GM23338 (cell line): Measurements from ENCODE around the gene XYLB. TPM values are rescaled to one million over a fixed set of nuclear protein-coding genes. Genes with fewer than 3 reads are reported as not detected.

Experiments
- ATAC-seq: fragments of 200-7000 bp; cut with Tn5 transposase; 3 replicates; pipeline ENCODE4 v1.9.1; 2020
- DNase-seq: peaks from one replicate; pipeline ENCODE4 v3.0.0-alpha.2; 2015; ENCODE audit warnings: low spot score
- H2AFZ ChIP-seq: fragments of 200-600 bp; sonication (generic); 2 replicates; pipeline ENCODE4 v1.8.0; 2016; ENCODE audit warnings: antibody characterized with exemption, mild to moderate bottlenecking, moderate library complexity
- H3F3A ChIP-seq: fragments of 200-600 bp; sonication (generic); replicated peaks from 2 replicates; pipeline ENCODE4 v1.8.0; 2017; ENCODE audit warnings: antibody characterized with exemption, mixed run types, low read depth
- H3K27ac ChIP-seq: fragments of 200-600 bp; sonication (generic); 2 replicates; pipeline ENCODE4 v1.6.1; 2016; ENCODE audit warnings: low read depth
- H3K27me3 ChIP-seq: fragments of 200-600 bp; sonication (generic); 2 replicates; pipeline ENCODE4 v1.8.0; 2016; ENCODE audit warnings: mild to moderate bottlenecking, mixed run types, moderate library complexity; ENCODE audit not compliant: insufficient read depth
- H3K36me3 ChIP-seq: fragments of 200-600 bp; sonication (generic); 2 replicates; pipeline ENCODE4 v1.8.0; 2016; ENCODE audit warnings: mild to moderate bottlenecking; ENCODE audit not compliant: insufficient read depth
- H3K4me1 ChIP-seq: fragments of 200-600 bp; sonication (generic); 2 replicates; pipeline ENCODE4 v1.8.0; 2016; ENCODE audit warnings: mild to moderate bottlenecking, moderate library complexity; ENCODE audit not compliant: insufficient read depth
- H3K4me2 ChIP-seq: fragments of 200-600 bp; sonication (generic); 2 replicates; pipeline ENCODE4 v1.7.1; 2017; ENCODE audit warnings: mixed run types
- H3K4me3 ChIP-seq: fragments of 200-600 bp; sonication (generic); 2 replicates; pipeline ENCODE4 v1.6.1; 2016; ENCODE audit warnings: mixed run types
- H3K79me2 ChIP-seq: fragments of 200-600 bp; sonication (generic); replicated peaks from 2 replicates; pipeline ENCODE4 v1.8.0; 2017; ENCODE audit warnings: mild to moderate bottlenecking; ENCODE audit not compliant: insufficient read depth
- H3K9me2 ChIP-seq: fragments of 200-600 bp; sonication (generic); 2 replicates; pipeline ENCODE4 v1.8.0; 2017; ENCODE audit not compliant: insufficient read depth
- H4K20me1 ChIP-seq: fragments of 200-600 bp; sonication (generic); replicated peaks from 2 replicates; pipeline ENCODE4 v1.8.0; 2017; ENCODE audit warnings: mild to moderate bottlenecking; ENCODE audit not compliant: insufficient read depth
- H3K27ac Mint-ChIP-seq: 2 replicates; pipeline ENCODE4 v1.8.0; 2020; ENCODE audit warnings: inconsistent platforms, mild to moderate bottlenecking, moderate library complexity, mixed read lengths
- H3K27me3 Mint-ChIP-seq: 3 replicates; pipeline ENCODE4 v1.8.0; 2022; ENCODE audit warnings: low read depth, mild to moderate bottlenecking, moderate library complexity, mixed read lengths, inconsistent platforms; ENCODE audit not compliant: insufficient read depth, poor library complexity
- H3K36me3 Mint-ChIP-seq: 3 replicates; pipeline ENCODE4 v1.8.0; 2021; ENCODE audit warnings: low read depth, mild to moderate bottlenecking, inconsistent platforms, moderate library complexity, mixed read lengths
- H3K4me1 Mint-ChIP-seq: 3 replicates; pipeline ENCODE4 v1.8.0; 2020; ENCODE audit warnings: mild to moderate bottlenecking, inconsistent platforms, mixed read lengths
- H3K4me3 Mint-ChIP-seq: 3 replicates; pipeline ENCODE4 v1.8.0; 2021; ENCODE audit warnings: moderate library complexity, mild to moderate bottlenecking, inconsistent platforms, mixed read lengths
- H3K9me3 Mint-ChIP-seq: 3 replicates; pipeline ENCODE4 v1.8.0; 2020; ENCODE audit warnings: moderate library complexity, mild to moderate bottlenecking, inconsistent platforms, mixed read lengths
- CREB1 ChIP-seq: fragments of 250-450 bp; sonication (Bioruptor Pico); IDR thresholded peaks from 2 replicates; pipeline ENCODE4 v1.5.0; 2020; ENCODE audit warnings: low read depth, mild to moderate bottlenecking, moderate library complexity
- CTCF ChIP-seq, 2 experiments: fragments of 200-600 bp in 1 of 2; sonication (generic) in 1 of 2; conservative IDR thresholded peaks; 2 replicates each; pipeline versions ENCODE4 v1.5.1 to v1.6.1; 2016 to 2017; ENCODE audit warnings: antibody characterized with exemption in 2 of 2, low read depth in 2 of 2, mild to moderate bottlenecking in 2 of 2, moderate library complexity in 1 of 2
- EZH2 ChIP-seq: fragments of 200-600 bp; sonication (generic); IDR thresholded peaks from one replicate; pipeline ENCODE4 v1.8.0; 2017; ENCODE audit warnings: antibody characterized with exemption, mild to moderate bottlenecking, low read depth; ENCODE audit not compliant: unreplicated experiment
- EZH2phosphoT487 ChIP-seq: fragments of 200-600 bp; sonication (generic); IDR thresholded peaks from one replicate; pipeline ENCODE4 v1.8.1; 2018; ENCODE audit warnings: antibody characterized with exemption; ENCODE audit not compliant: unreplicated experiment
- JUNB ChIP-seq: IDR thresholded peaks from one replicate; pipeline ENCODE4 v1.6.1; 2016; ENCODE audit warnings: antibody characterized with exemption; ENCODE audit not compliant: unreplicated experiment
- NANOG ChIP-seq: IDR thresholded peaks from 2 replicates; pipeline ENCODE4 v1.6.1; 2016; ENCODE audit warnings: antibody characterized with exemption, borderline replicate concordance
- POLR2AphosphoS5 ChIP-seq: IDR thresholded peaks from 2 replicates; pipeline ENCODE4 v1.6.1; 2016; ENCODE audit warnings: antibody characterized with exemption, low read depth
- REST ChIP-seq: IDR thresholded peaks from one replicate; pipeline ENCODE4 v1.6.1; 2018; ENCODE audit warnings: antibody characterized with exemption; ENCODE audit not compliant: unreplicated experiment
- STAT1 ChIP-seq: IDR thresholded peaks from one replicate; pipeline ENCODE4 v1.6.1; 2016; ENCODE audit warnings: antibody characterized with exemption; ENCODE audit not compliant: unreplicated experiment
- ZNF114 ChIP-seq: fragments of 250-450 bp; sonication (Bioruptor Pico); IDR thresholded peaks from 2 replicates; pipeline ENCODE4 v1.5.0; 2020; ENCODE audit warnings: mild to moderate bottlenecking, moderate library complexity
- ZNF331 ChIP-seq: fragments of 250-450 bp; sonication (Bioruptor Pico); IDR thresholded peaks from 2 replicates; pipeline ENCODE4 v1.5.0; 2020; ENCODE audit warnings: low read depth, mild to moderate bottlenecking, moderate library complexity
- polyA plus RNA-seq: library from polyadenylated mRNA; unstranded; fragments of >200 nt; fragmentation: Nextera tagmentation; extraction: Ambion mirVana; gene quantifications from 2 replicates; pipeline ENCODE4 v1.2.1, GENCODE V29; 2016
- total RNA-seq: library from RNA; depleted of rRNA; stranded (reverse); fragments of >200 nt; shearing (Covaris generic); gene quantifications from 2 replicates; pipeline ENCODE4 v1.2.3, GENCODE V29; 2014
- TF ChIP-seq, protein P1 (sequence below): fragments of 250-450 bp; sonication (Bioruptor Pico); IDR thresholded peaks from 2 replicates; pipeline ENCODE4 v1.5.0; 2020; ENCODE audit warnings: mild to moderate bottlenecking, moderate library complexity
- TF ChIP-seq, protein P2 (sequence below): IDR thresholded peaks from 2 replicates; pipeline ENCODE4 v1.6.1; 2016; ENCODE audit warnings: antibody characterized with exemption

Gene XYLB
- total and polyA plus RNA-seq, 2 experiments from 2014 or later, result 1.6 to 3.3 TPM

DNA sequence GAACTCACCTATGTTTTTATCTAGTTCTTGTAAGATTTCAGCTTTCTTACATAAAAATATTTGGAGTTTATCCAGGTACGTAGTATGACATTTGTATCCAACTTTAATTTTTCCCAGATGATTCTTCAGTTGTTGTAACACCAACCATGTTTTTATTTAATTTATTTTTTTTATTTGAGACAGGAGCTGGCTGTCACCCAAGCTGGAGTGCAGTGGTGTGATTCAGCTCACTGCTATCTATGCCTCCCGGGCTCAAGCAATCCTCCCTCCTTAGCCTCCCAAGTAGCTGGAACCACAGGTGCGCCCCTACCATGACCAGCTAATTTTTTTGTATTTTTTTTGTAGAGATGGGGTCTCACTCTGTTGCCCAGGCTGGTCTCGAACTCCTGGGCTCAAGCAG lies 6.6 kb downstream of the XYLB start:
- H3K4me3 Mint-ChIP-seq, result no peak overlapping the region
- Histone ChIP-seq H3K27me3 (no peaks in the 10 kb centered on the region), H4K20me1 (peaks cover 5% of the 10 kb centered on the region; the same call in 1 of the 2 replicates), H3K79me2 (no peaks in the 10 kb centered on the region), H3K27ac (no peak overlapping the region), H3K4me2 (no peak overlapping the region), H3F3A (no peaks in the 10 kb centered on the region), H3K4me3 (no peak overlapping the region), H2AFZ (no peak overlapping the region), H3K9me2 (no peaks in the 10 kb centered on the region; the same call in 1 of the 2 replicates), H3K4me1 (no peaks in the 10 kb centered on the region), H3K36me3 (peaks cover 5% of the 10 kb centered on the region; the same call in 1 of the 2 replicates)
- H3K9me3 Mint-ChIP-seq, result peaks cover 4% of the 10 kb centered on the region; the same call in 2 of the 3 replicates
- H3K36me3 Mint-ChIP-seq, result peaks cover 35% of the 10 kb centered on the region
- peaks cover 6% of the 10 kb centered on the region for H3K27me3 Mint-ChIP-seq
- no peak overlapping the region for H3K27ac Mint-ChIP-seq
- ATAC-seq, result no peak
- no peak for DNase-seq
- TF ChIP-seq ZNF114 (CRISPR knock-in tag) (no peak), POLR2AphosphoS5 (no peak), CREB1 (CRISPR knock-in tag) (no peak), EZH2 (no peak), STAT1 (no peak), REST (no peak), EZH2phosphoT487 (no peak), NANOG (no peak), ZNF331 (CRISPR knock-in tag) (no peak), JUNB (no peak), CTCF (conservative IDR thresholded peaks at IDR 0.05; ENCODE audit: low read depth in 2 of 2) (no peak)
- TF ChIP-seq, protein P1, sequence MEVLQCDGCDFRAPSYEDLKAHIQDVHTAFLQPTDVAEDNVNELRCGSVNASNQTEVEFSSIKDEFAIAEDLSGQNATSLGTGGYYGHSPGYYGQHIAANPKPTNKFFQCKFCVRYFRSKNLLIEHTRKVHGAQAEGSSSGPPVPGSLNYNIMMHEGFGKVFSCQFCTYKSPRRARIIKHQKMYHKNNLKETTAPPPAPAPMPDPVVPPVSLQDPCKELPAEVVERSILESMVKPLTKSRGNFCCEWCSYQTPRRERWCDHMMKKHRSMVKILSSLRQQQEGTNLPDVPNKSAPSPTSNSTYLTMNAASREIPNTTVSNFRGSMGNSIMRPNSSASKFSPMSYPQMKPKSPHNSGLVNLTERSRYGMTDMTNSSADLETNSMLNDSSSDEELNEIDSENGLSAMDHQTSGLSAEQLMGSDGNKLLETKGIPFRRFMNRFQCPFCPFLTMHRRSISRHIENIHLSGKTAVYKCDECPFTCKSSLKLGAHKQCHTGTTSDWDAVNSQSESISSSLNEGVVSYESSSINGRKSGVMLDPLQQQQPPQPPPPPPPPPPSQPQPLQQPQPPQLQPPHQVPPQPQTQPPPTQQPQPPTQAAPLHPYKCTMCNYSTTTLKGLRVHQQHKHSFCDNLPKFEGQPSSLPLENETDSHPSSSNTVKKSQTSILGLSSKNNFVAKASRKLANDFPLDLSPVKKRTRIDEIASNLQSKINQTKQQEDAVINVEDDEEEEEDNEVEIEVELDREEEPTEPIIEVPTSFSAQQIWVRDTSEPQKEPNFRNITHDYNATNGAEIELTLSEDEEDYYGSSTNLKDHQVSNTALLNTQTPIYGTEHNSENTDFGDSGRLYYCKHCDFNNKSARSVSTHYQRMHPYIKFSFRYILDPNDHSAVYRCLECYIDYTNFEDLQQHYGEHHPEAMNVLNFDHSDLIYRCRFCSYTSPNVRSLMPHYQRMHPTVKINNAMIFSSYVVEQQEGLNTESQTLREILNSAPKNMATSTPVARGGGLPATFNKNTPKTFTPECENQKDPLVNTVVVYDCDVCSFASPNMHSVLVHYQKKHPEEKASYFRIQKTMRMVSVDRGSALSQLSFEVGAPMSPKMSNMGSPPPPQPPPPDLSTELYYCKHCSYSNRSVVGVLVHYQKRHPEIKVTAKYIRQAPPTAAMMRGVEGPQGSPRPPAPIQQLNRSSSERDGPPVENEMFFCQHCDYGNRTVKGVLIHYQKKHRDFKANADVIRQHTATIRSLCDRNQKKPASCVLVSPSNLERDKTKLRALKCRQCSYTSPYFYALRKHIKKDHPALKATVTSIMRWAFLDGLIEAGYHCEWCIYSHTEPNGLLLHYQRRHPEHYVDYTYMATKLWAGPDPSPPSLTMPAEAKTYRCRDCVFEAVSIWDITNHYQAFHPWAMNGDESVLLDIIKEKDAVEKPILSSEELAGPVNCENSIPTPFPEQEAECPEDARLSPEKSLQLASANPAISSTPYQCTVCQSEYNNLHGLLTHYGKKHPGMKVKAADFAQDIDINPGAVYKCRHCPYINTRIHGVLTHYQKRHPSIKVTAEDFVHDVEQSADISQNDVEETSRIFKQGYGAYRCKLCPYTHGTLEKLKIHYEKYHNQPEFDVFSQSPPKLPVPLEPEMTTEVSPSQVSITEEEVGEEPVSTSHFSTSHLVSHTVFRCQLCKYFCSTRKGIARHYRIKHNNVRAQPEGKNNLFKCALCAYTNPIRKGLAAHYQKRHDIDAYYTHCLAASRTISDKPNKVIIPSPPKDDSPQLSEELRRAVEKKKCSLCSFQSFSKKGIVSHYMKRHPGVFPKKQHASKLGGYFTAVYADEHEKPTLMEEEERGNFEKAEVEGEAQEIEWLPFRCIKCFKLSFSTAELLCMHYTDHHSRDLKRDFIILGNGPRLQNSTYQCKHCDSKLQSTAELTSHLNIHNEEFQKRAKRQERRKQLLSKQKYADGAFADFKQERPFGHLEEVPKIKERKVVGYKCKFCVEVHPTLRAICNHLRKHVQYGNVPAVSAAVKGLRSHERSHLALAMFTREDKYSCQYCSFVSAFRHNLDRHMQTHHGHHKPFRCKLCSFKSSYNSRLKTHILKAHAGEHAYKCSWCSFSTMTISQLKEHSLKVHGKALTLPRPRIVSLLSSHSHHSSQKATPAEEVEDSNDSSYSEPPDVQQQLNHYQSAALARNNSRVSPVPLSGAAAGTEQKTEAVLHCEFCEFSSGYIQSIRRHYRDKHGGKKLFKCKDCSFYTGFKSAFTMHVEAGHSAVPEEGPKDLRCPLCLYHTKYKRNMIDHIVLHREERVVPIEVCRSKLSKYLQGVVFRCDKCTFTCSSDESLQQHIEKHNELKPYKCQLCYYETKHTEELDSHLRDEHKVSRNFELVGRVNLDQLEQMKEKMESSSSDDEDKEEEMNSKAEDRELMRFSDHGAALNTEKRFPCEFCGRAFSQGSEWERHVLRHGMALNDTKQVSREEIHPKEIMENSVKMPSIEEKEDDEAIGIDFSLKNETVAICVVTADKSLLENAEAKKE (CRISPR knock-in tag), result no peak
- TF ChIP-seq, protein P2, sequence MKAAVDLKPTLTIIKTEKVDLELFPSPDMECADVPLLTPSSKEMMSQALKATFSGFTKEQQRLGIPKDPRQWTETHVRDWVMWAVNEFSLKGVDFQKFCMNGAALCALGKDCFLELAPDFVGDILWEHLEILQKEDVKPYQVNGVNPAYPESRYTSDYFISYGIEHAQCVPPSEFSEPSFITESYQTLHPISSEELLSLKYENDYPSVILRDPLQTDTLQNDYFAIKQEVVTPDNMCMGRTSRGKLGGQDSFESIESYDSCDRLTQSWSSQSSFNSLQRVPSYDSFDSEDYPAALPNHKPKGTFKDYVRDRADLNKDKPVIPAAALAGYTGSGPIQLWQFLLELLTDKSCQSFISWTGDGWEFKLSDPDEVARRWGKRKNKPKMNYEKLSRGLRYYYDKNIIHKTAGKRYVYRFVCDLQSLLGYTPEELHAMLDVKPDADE, result no peak
- peaks cover under 1% of the 10 kb centered on the region; the same call in 1 of the 3 replicates for H3K4me1 Mint-ChIP-seq
